Left ventricle myocardium inferior (tissue), 1 donor: Measurements from ENCODE around the gene CBR1. TPM values are rescaled to one million over a fixed set of nuclear protein-coding genes. Genes with fewer than 3 reads are reported as not detected.

Experiments
- DNase-seq: peaks from one replicate; pipeline ENCODE4 v3.0.0-alpha.2; 2020
- H3K27ac ChIP-seq: fragments of 200-600 bp; replicated peaks from 2 replicates; pipeline ENCODE4 v1.8.0; 2021
- H3K27me3 ChIP-seq: fragments of 200-600 bp; 2 replicates; pipeline ENCODE4 v1.8.0; 2021; ENCODE audit warnings: low read depth
- H3K36me3 ChIP-seq: fragments of 200-600 bp; 2 replicates; pipeline ENCODE4 v1.8.0; 2021
- H3K4me1 ChIP-seq: fragments of 200-600 bp; 2 replicates; pipeline ENCODE4 v1.8.0; 2021
- H3K4me3 ChIP-seq: fragments of 200-600 bp; 2 replicates; pipeline ENCODE4 v1.8.0; 2021; ENCODE audit warnings: mild to moderate bottlenecking, moderate library complexity
- H3K9me3 ChIP-seq: fragments of 200-600 bp; replicated peaks from 2 replicates; pipeline ENCODE4 v1.8.0; 2021
- CTCF ChIP-seq: fragments of 200-600 bp; IDR thresholded peaks from 2 replicates; pipeline ENCODE4 v1.8.0; 2021; ENCODE audit warnings: antibody characterized with exemption, mild to moderate bottlenecking, borderline replicate concordance
- intact Hi-C: fragments of 100-400 bp; cut with micrococcal nuclease; formaldehyde crosslinking; loops from one replicate; pipeline ENCODE4 v1.11.0; 2022
- total RNA-seq: library from RNA; stranded (reverse); fragmentation: NEBNext Ultra II Directional; extraction: Animal tissue kit (Norgen Biotek cat#: 25700); gene quantifications from one replicate; pipeline ENCODE4 v1.2.1, GENCODE V29; 2021
- donor health status: DM: no; HTN: yes; CAD: no; lungs with severe emphysema.

The CBR1 gene
- total RNA-seq, 1 donor from 2014 or later = 28.1 TPM

DNA sequence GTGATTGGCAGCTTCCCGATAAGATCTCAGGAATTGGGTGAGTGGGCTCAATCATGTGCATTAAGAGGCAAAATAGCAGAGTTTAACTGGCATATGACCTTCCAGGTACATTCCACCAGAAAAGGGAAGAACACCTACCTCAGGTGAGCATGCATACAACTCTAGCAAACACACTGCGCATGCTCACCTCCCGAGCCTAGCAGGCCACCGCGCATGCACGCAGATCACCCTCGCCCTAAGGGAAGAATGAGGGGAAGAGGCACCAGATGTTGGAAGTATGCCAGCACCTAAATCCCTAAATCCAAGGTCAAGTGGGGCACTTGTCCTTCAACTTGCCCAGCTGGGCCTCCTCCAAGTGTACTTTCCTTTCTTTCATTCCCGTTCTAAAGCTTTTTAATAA lies 41.4 kb downstream of the CBR1 start:
- no peak for DNase-seq

DNA sequence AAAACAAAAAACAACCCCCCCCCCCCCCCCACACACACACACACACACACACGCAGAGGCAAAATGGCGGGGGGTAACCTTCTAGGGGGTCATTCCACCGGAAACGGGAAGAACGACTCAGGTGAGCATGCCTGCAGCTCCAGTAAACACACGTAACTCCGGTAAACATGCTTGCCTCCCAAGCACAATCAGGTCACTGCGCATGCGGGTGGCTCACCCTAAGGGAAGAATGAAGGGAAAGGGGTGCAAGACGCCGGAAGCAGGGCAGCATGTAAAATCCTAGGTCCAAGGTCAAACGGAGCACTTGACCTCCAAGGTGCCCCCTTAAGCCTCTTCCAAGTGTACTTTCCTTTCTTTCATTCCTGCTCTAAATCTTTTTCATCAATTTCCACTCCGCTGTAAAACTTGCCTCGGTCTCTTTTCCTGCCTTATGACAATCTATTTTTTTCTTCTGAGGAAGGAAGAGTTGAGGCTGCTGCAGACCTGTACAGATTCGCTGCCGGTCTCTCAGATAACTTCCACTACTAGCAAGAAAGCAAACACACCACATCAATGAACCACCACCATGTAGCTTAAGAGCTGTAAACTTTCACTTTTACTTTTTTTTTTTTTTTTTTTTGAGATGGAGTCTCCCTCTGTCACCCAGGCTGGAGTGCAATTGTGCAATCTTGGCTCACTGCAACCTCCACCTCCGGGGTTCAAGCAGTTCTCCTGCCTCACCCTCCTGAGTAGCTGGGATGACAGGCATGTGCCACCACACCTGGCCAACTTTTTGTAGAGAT lies 44.0 kb downstream of the CBR1 start:
- intact Hi-C loops = no loop called here
- peak overlapping the region; percentile 5 for H3K4me3 ChIP-seq

More for the DNA sequence above, 41.4 kb downstream of the CBR1 start:
- no peak for TF ChIP-seq CTCF
- no peaks in the 10 kb centered on the region for H3K36me3 ChIP-seq
- H3K4me1 ChIP-seq = peaks cover 9% of the 10 kb centered on the region
- H3K27ac ChIP-seq = no peak overlapping the region
- no peak overlapping the region for H3K4me3 ChIP-seq
- peaks cover under 1% of the 10 kb centered on the region for H3K27me3 ChIP-seq
- H3K9me3 ChIP-seq = no peaks in the 10 kb centered on the region
- intact Hi-C loops = no loop called here

GRCh38 chr21:36115138-36115730 lies 45.4 kb downstream of the CBR1 start:
- H3K36me3 ChIP-seq = no peaks in the 10 kb centered on the region
- H3K27ac ChIP-seq = no peak overlapping the region
- DNase-seq = no peak
- no peak overlapping the region for H3K4me3 ChIP-seq
- intact Hi-C loops = no loop called here
- no peaks in the 10 kb centered on the region for H3K27me3 ChIP-seq
- no peak for TF ChIP-seq CTCF
- peaks cover 9% of the 10 kb centered on the region for H3K4me1 ChIP-seq
- H3K9me3 ChIP-seq = peaks cover 6% of the 10 kb centered on the region

More for the DNA sequence above, 44.0 kb downstream of the CBR1 start:
- H3K27ac ChIP-seq = no peak overlapping the region
- H3K9me3 ChIP-seq = peaks cover 6% of the 10 kb centered on the region
- TF ChIP-seq CTCF = no peak
- no peaks in the 10 kb centered on the region for H3K27me3 ChIP-seq
- H3K36me3 ChIP-seq = no peaks in the 10 kb centered on the region
- H3K4me1 ChIP-seq = peaks cover 9% of the 10 kb centered on the region
- no peak for DNase-seq

GRCh38 chr21:36117286-36117741 lies 47.5 kb downstream of the CBR1 start:
- intact Hi-C loops = no loop called here

GRCh38 chr21:36120304-36120888 lies 50.6 kb downstream of the CBR1 start:
- Histone ChIP-seq H3K9me3 (peaks cover 6% of the 10 kb centered on the region), H3K27me3 (no peaks in the 10 kb centered on the region), H3K4me1 (peaks cover 2% of the 10 kb centered on the region), H3K27ac (peak overlapping the region; percentile 14), H3K36me3 (no peaks in the 10 kb centered on the region), H3K4me3 (no peak overlapping the region)
- no peak for TF ChIP-seq CTCF
- intact Hi-C loops = no loop called here
- DNase-seq = peak; percentile 32

More at GRCh38 chr21:36117286-36117741, 47.5 kb downstream of the CBR1 start:
- H3K4me1 ChIP-seq = peaks cover 9% of the 10 kb centered on the region
- no peaks in the 10 kb centered on the region for H3K36me3 ChIP-seq
- H3K9me3 ChIP-seq = peaks cover 6% of the 10 kb centered on the region
- no peak for DNase-seq
- no peak overlapping the region for H3K27ac ChIP-seq
- no peaks in the 10 kb centered on the region for H3K27me3 ChIP-seq
- TF ChIP-seq CTCF = no peak
- no peak overlapping the region for H3K4me3 ChIP-seq

Other genes with a start within 250 kb of the CBR1 start
- gene SETD4, start 9.5 kb upstream of the CBR1 start, total RNA-seq = 10.1 TPM
- gene CBR3, start 65.1 kb downstream of the CBR1 start, total RNA-seq = 2.0 TPM
- 13.6 TPM for gene DOP1B, start 86.8 kb downstream of the CBR1 start, total RNA-seq